Cardiac fibroblast (primary cell): ENCODE data around the gene CTNS.
A peak's percentile ranks its signal among the peaks of the same experiment; 100 is the strongest.
"Not testable (repeated sequence)": the region's sequence is repeated elsewhere in the genome, so short reads cannot be mapped to it uniquely, and the experiment has no call there.

Experiments
- DNase-seq, 2 donors: peaks; one replicate each; pipeline versions ENCODE4 v3.0.0 to v3.0.0-alpha.2; 2010; ENCODE audit warnings: low read depth in 2 of 2
- H3K4me3 ChIP-seq, 2 donors: replicated peaks in 1 of 2; 1 replicate in 1 of 2; 2 replicates in 1 of 2; pipeline ENCODE4 v1.5.1; 2011; ENCODE audit warnings: low read depth in 2 of 2, low read length in 2 of 2, mild to moderate bottlenecking in 2 of 2, moderate library complexity in 1 of 2
- TF ChIP-seq, protein P1 (sequence below): IDR thresholded peaks from one replicate; pipeline ENCODE4 v1.5.1; 2011; ENCODE audit warnings: low read depth, mild to moderate bottlenecking, low read length, inconsistent platforms

Gene CTNS

DNA sequence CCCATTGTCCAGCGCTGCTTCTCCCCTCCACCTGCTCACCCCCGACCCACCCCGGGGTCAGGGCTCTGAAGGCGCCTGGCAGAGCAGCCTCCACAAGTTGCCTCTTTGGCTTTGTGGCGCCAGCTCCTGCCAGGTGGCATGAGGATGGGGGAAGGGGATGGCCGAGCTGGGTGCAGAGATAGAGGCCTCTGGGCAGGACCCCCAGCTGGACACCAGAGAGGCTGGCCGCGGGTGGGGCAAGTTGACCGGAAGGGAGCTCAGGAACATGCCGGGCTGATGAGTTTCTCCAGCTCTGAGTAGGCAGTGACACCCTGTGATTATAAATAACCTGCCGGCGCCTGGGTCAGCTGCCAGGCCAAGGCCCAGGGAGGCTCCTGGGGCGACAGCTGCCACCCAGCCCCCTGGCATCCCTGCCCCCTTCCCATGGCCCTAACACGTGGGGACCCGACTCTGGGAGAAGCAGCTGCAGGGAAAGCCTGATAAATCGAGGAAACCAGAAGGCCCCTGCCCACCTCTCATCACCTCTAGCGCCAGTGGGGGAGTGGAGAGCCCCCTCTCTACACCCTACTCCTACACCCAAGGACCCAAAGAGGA is 58.7 kb downstream of the CTNS start:
- peak overlapping the region; percentile 58 for H3K4me3 ChIP-seq
- TF ChIP-seq, protein P1, sequence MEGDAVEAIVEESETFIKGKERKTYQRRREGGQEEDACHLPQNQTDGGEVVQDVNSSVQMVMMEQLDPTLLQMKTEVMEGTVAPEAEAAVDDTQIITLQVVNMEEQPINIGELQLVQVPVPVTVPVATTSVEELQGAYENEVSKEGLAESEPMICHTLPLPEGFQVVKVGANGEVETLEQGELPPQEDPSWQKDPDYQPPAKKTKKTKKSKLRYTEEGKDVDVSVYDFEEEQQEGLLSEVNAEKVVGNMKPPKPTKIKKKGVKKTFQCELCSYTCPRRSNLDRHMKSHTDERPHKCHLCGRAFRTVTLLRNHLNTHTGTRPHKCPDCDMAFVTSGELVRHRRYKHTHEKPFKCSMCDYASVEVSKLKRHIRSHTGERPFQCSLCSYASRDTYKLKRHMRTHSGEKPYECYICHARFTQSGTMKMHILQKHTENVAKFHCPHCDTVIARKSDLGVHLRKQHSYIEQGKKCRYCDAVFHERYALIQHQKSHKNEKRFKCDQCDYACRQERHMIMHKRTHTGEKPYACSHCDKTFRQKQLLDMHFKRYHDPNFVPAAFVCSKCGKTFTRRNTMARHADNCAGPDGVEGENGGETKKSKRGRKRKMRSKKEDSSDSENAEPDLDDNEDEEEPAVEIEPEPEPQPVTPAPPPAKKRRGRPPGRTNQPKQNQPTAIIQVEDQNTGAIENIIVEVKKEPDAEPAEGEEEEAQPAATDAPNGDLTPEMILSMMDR = no peak
- DNase-seq = peak in 1 of 2 donors; percentile 14

DNA sequence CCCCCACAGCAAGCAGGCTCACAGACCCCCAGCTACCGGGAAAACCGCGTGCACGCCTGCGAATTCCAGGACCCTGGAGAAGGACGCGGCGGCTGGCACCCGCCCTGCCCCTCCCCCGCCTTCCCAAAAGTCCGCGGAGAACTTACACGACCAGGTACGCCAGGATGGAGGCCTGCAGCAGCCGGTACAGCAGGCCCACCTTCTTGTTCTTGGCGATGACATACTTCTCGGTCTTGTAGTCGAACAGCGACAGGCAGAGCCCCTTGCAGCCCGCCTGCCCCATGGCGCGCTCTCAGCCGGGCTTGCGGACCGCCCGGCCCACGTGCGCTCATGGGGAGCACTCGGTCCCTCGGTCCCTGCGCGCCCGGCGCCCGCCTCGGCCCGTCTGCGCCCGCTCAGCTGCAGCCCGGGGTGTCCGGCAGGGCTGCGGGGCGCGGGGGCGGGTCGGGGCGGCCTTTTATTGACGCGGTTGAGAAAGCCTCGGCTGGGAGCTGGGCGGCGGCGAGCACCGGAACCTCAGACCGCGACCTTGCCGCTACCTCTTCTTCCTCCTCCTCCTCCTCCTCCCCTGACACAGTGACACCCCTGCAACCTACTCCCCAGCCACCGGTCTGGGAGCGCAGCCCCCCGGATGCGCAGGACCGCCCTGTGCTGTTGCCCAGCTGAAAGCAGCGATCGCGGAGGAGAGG is 59.3 kb downstream of the CTNS start, which contains the start of gene P2RX5:
Gene P2RX5, minus strand, starts transcription at position 433 of the 689 bp plus-strand sequence. Its CDS starts 150 bp downstream, at position 283.
- peak within 1 kb of the TSS; percentile 58 for H3K4me3 ChIP-seq
- peak in 1 of 2 donors; percentile 12 for DNase-seq
- TF ChIP-seq, protein P1 = no peak

DNA sequence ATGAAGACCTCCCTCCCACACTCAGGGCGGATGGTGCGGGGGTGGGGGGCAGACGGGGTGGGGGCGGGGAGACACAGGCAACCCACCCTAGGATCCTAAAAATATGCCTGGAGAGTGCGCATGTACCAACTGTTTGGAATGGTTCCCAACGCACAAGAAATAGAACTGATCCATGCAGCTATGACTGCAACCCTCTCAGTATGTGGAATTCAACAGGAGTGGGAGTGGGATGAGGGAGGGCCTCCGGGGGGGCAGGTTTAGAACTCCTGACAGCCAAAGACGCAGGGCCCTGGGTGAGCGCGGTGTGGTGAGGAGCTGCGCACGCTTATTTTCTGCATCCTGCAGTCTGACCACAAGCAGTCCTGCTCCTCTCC is 60.5 kb downstream of the CTNS start:
- H3K4me3 ChIP-seq = no peak overlapping the region
- TF ChIP-seq, protein P1 = no peak
- no peak for DNase-seq

DNA sequence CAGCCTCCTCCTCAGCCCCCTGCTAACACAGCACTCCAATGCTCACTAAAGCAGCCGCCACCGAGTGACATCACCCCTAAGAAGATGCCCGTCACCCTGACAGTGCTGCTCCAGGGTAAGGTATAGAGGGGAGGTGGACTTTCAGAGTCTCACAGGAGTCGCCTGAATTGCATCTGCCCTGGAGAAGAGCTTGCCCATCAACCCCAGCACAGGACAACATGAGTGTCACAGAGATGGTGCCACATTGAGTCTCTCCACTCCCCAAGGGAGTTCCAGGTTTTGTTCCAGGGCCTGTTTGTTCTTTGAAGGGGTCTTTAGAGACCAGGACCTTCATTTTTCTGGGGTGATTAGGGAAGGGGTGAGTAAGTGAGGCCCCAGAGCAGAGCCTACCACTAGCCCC is 61.6 kb downstream of the CTNS start:
- TF ChIP-seq, protein P1 = no peak
- H3K4me3 ChIP-seq = no peak overlapping the region
- DNase-seq = no peak

DNA sequence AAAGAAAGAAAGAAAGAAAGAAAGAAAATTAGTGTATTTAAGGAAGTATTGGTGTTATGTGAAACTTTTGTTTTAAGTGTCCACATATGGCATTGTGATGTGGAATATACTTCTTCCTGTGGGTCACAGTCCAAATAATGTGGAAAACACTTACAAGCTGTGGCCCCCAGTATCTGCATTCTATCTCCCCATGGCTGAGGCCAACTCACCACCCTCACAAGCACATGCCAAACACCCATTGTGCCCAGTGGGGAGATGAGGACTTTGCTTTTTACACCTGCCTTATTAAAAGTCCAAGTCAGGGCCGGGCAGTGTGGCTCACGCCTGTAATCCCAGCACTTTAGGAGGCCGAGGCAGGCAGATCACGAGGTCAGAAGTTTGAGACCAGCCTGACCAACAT is 63.4 kb downstream of the CTNS start:
- no peak for DNase-seq
- H3K4me3 ChIP-seq = no peak overlapping the region
- TF ChIP-seq, protein P1 = no peak

DNA sequence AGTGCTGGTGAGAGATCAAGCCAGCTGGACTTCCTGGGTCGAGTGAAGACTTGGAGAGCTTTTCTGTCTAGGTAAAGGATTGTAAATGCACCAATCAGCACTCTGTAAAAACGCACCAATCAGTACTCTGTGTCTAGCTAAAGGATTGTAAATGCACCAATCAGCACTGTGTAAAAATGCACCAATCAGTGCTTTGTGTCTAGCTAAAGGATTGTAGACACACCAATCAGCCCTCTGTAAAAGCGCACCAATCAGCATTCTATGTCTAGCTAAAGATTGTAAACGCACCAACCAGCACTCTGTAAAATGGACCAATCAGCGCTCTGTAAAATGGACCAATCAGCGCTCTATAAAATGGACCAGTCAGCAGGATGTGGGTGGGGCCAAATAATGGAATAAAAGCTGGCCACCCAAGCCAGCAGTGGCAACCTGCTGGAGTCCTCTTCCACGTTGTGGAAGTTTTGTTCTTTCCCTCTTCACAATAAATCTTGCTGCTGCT is 65.5 kb downstream of the CTNS start:
- DNase-seq, H3K4me3 ChIP-seq: not testable (repeated sequence)

DNA sequence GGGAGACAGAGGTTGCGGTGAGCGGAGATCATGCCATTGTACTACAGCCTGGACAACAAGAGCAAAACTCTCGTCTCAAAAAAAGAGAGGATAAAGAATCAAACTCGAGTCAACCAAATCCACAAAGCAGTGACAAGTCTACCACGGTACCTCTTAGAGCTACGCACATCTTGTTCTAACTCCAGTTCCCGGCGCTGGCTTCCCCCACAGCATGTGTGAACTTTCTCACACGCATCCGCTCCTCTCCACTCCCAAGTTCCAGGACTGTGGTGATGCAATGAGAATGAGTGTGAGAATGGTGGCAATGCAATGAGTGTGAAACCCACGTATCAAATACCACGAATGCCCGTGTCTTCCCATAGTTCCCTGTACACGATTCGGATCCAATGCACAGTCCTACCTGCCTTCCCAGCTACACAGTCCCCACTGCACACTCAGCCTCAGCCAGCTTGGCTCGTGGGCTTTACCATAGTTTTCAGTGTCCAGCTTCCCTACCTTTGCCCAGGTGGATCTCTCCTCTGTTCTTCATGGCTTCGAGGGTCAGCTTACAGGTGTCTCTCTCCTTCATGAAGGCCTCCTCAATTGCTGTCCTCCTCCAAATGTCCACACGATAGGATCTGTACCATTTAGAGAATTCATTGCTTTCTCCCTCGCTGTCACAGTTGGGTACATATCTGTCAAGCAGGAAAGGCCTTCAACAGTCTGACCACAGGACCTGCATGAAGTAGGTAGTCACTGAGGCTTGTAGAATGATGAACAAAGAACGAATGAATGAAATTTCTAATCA is 68.6 kb downstream of the CTNS start:
- DNase-seq = no peak
- H3K4me3 ChIP-seq = no peak overlapping the region

DNA sequence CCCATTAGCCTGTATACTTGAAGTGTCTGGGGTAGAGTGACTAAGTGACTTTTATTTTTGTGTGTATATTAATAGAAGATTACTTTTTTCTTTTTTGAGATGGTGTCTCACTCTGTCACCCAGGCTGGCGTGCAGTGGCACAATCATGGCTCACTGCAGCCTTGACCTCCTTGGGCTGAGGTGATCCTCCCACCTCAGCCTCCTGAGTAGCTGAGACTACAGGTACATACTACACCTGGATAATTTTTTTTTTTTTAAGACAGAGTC is 69.1 kb downstream of the CTNS start:
- H3K4me3 ChIP-seq, DNase-seq: not testable (repeated sequence)

More for the DNA sequence above, 68.6 kb downstream of the CTNS start:
- TF ChIP-seq, protein P1 = no peak
